ENCODE results near the gene TEX22. TPM values are rescaled to one million over a fixed set of nuclear protein-coding genes. Genes with fewer than 3 reads are reported as not detected.

Gene TEX22
- total RNA-seq, 1 donor from 2014 or later = not detected

- intact Hi-C loops (cut with DNase I) = no loop called here
- no peak overlapping the region for H3K4me3 ChIP-seq
- TF ChIP-seq CTCF (IDR thresholded peaks at IDR 0.05) = no peak
- peaks cover 44 to 70% of the 10 kb centered on the region in 2 donors for H3K36me3 ChIP-seq
- no peak for DNase-seq (ENCODE audit: low spot score in 2 of 2)
- no peak overlapping the region for H3K27ac ChIP-seq
- H3K4me1 ChIP-seq = no peaks in the 10 kb centered on the region
- H3K27me3 ChIP-seq = no peaks in the 10 kb centered on the region
- H3K9me3 ChIP-seq = no peaks in the 10 kb centered on the region
These were observed 13.6 kb upstream of the TEX22 start for GRCh38 chr14:105384605-105385321.

- Histone ChIP-seq H3K36me3 (peaks cover 44 to 65% of the 10 kb centered on the region in 2 donors), H3K27ac (no peak overlapping the region), H3K9me3 (no peaks in the 10 kb centered on the region), H3K4me3 (no peak overlapping the region), H3K4me1 (no peaks in the 10 kb centered on the region), H3K27me3 (no peaks in the 10 kb centered on the region)
- TF ChIP-seq CTCF (IDR thresholded peaks at IDR 0.05) = no peak
- DNase-seq (ENCODE audit: low spot score in 2 of 2) = no peak
- intact Hi-C loops (cut with DNase I) = no loop called here
These were observed 13.1 kb upstream of the TEX22 start for GRCh38 chr14:105385322-105385637.

- Histone ChIP-seq H3K9me3 (no peaks in the 10 kb centered on the region), H3K4me1 (no peaks in the 10 kb centered on the region), H3K27me3 (no peaks in the 10 kb centered on the region), H3K4me3 (no peak overlapping the region), H3K36me3 (peaks cover 44 to 61% of the 10 kb centered on the region in 2 donors), H3K27ac (no peak overlapping the region)
- no peak for DNase-seq (ENCODE audit: low spot score in 2 of 2)
- no peak for TF ChIP-seq CTCF (IDR thresholded peaks at IDR 0.05)
- intact Hi-C loops (cut with DNase I) = no loop called here
These were observed 12.5 kb upstream of the TEX22 start for GRCh38 chr14:105385698-105386365.

- intact Hi-C loops (cut with DNase I) = no loop called here
- peaks cover 44 to 51% of the 10 kb centered on the region in 2 donors for H3K36me3 ChIP-seq
- no peaks in the 10 kb centered on the region for H3K4me1 ChIP-seq
- no peaks in the 10 kb centered on the region for H3K27me3 ChIP-seq
- no peak for TF ChIP-seq CTCF (IDR thresholded peaks at IDR 0.05)
- DNase-seq (ENCODE audit: low spot score in 2 of 2) = no peak
- H3K4me3 ChIP-seq = no peak overlapping the region
- no peaks in the 10 kb centered on the region for H3K9me3 ChIP-seq
- no peak overlapping the region for H3K27ac ChIP-seq
These were observed 11.5 kb upstream of the TEX22 start for GRCh38 chr14:105386581-105387529.

- no peaks in the 10 kb centered on the region for H3K4me1 ChIP-seq
- TF ChIP-seq CTCF (IDR thresholded peaks at IDR 0.05) = no peak
- no peak for DNase-seq (ENCODE audit: low spot score in 2 of 2)
- intact Hi-C loops (cut with DNase I) = no loop called here
- no peaks in the 10 kb centered on the region for H3K9me3 ChIP-seq
- peaks cover 42 to 45% of the 10 kb centered on the region in 2 donors for H3K36me3 ChIP-seq
- no peaks in the 10 kb centered on the region for H3K27me3 ChIP-seq
- H3K27ac ChIP-seq = no peak overlapping the region
- H3K4me3 ChIP-seq = no peak overlapping the region
These were observed 10.8 kb upstream of the TEX22 start for GRCh38 chr14:105387530-105387922.

All from ascending aorta (tissue), 2 donors.